GM21737 (cell line): ENCODE measurements around the gene LMO4.

ENCODE experiments used
- ATAC-seq: cut with Tn5 transposase; IDR thresholded peaks from one replicate; pipeline ENCODE4 v1.9.1; 2021; ENCODE audit warnings: mild to moderate bottlenecking, moderate library complexity; ENCODE audit not compliant: unreplicated experiment

The LMO4 gene

GRCh38 chr1:87356591-87356990 is 27.9 kb downstream of the LMO4 start:
- ATAC-seq, result no peak

GRCh38 chr1:87358219-87358618 is 29.5 kb downstream of the LMO4 start:
- no peak for ATAC-seq

GRCh38 chr1:87359586-87359985 is 30.9 kb downstream of the LMO4 start:
- ATAC-seq, result no peak

- no peak for ATAC-seq
These were observed 33.6 kb downstream of the LMO4 start for GRCh38 chr1:87362063-87362833.

- no peak for ATAC-seq
These were observed 34.2 kb downstream of the LMO4 start for GRCh38 chr1:87362834-87363426.

GRCh38 chr1:87367549-87367948 is 38.9 kb downstream of the LMO4 start:
- ATAC-seq, result no peak

- no peak for ATAC-seq
These were observed 40.2 kb downstream of the LMO4 start for GRCh38 chr1:87368907-87369306.

- ATAC-seq, result no peak
These were observed 41.2 kb downstream of the LMO4 start for GRCh38 chr1:87369736-87370478.

- no peak for ATAC-seq
These were observed 41.9 kb downstream of the LMO4 start for GRCh38 chr1:87370544-87370943.

- no peak for ATAC-seq
These were observed 50.6 kb downstream of the LMO4 start for GRCh38 chr1:87379306-87379705.

GRCh38 chr1:87386217-87386790 is 57.6 kb downstream of the LMO4 start:
- no peak for ATAC-seq

- ATAC-seq, result no peak
These were observed 59.7 kb downstream of the LMO4 start for GRCh38 chr1:87388411-87388810.

GRCh38 chr1:87389011-87389410 is 60.3 kb downstream of the LMO4 start:
- no peak for ATAC-seq

GRCh38 chr1:87389546-87389945 is 60.9 kb downstream of the LMO4 start:
- no peak for ATAC-seq

- no peak for ATAC-seq
These were observed 63.8 kb downstream of the LMO4 start for GRCh38 chr1:87392248-87393192.

- no peak for ATAC-seq
These were observed 64.9 kb downstream of the LMO4 start for GRCh38 chr1:87393445-87394085.

GRCh38 chr1:87394513-87394912 is 65.8 kb downstream of the LMO4 start:
- ATAC-seq, result no peak

GRCh38 chr1:87394982-87395381 is 66.3 kb downstream of the LMO4 start:
- ATAC-seq, result no peak
